Transverse colon (tissue), 3 donors: ENCODE measurements around the gene IL36RN.

Experiments
- POLR2A ChIP-seq: fragments of 450-650 bp; IDR thresholded peaks from one replicate; pipeline ENCODE4 v1.6.1; 2016; ENCODE audit warnings: antibody characterized with exemption, mild to moderate bottlenecking, moderate library complexity
- TF ChIP-seq, protein P1 (sequence below), 5 experiments: fragments of 200-600 bp in 3 of 5; fragments of 450-650 bp in 2 of 5; sonication (generic) in 3 of 5; IDR thresholded peaks; 1 replicate in 2 of 5; 2 replicates in 3 of 5; pipeline ENCODE4 v1.5.1; 2016 to 2017; ENCODE audit warnings: antibody characterized with exemption in 5 of 5, inconsistent platforms in 3 of 5, mild to moderate bottlenecking in 2 of 5, moderate library complexity in 1 of 5

DNA sequence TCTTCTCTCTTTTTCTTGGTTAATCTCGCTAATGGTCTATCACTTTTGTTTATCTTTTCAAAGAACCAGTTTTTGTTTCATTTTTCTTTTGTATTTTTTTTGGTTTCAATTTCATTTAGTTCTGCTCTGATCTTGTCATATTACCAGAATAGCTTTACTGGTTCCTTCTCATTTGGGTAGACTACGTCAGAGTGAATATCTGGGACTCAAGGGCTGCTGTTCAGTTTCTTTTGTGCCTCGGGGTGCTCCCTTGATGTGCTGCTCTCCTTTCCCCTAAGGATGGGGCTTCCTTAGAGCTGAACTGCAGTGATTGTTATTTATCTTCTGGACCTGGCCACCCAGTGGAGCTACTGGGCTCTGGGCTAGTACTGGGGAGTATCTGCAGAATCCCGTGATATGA lies 39.0 kb downstream of the IL36RN start:
- TF ChIP-seq, protein P1, sequence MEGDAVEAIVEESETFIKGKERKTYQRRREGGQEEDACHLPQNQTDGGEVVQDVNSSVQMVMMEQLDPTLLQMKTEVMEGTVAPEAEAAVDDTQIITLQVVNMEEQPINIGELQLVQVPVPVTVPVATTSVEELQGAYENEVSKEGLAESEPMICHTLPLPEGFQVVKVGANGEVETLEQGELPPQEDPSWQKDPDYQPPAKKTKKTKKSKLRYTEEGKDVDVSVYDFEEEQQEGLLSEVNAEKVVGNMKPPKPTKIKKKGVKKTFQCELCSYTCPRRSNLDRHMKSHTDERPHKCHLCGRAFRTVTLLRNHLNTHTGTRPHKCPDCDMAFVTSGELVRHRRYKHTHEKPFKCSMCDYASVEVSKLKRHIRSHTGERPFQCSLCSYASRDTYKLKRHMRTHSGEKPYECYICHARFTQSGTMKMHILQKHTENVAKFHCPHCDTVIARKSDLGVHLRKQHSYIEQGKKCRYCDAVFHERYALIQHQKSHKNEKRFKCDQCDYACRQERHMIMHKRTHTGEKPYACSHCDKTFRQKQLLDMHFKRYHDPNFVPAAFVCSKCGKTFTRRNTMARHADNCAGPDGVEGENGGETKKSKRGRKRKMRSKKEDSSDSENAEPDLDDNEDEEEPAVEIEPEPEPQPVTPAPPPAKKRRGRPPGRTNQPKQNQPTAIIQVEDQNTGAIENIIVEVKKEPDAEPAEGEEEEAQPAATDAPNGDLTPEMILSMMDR (IDR thresholded peaks at IDR 0.05), result no peak
- TF ChIP-seq POLR2A, result no peak
